Endometrial microvascular endothelial cells (primary cell): Measurements from ENCODE around the gene FGF2. TPM values are rescaled to one million over a fixed set of nuclear protein-coding genes. Genes with fewer than 3 reads are reported as not detected.
"Not testable (repeated sequence)": the region's sequence is repeated elsewhere in the genome, so short reads cannot be mapped to it uniquely, and the experiment has no call there.

Experiments
- in situ Hi-C: cut with HindIII; loops from 2 replicates; pipeline ENCODE4 v1.10.0; 2017; ENCODE audit warnings: low sequenced_read_pairs, low pct_unique_long_range_greater_than_20kb; ENCODE audit errors: inconsistent ontology term
- total RNA-seq: library from RNA; depleted of rRNA; stranded (reverse); fragments of >200 nt; gene quantifications from one replicate; pipeline ENCODE4 v1.2.3, GENCODE V29; 2015; ENCODE audit errors: inconsistent ontology term

FGF2 gene
- total RNA-seq: 13.9 TPM

DNA sequence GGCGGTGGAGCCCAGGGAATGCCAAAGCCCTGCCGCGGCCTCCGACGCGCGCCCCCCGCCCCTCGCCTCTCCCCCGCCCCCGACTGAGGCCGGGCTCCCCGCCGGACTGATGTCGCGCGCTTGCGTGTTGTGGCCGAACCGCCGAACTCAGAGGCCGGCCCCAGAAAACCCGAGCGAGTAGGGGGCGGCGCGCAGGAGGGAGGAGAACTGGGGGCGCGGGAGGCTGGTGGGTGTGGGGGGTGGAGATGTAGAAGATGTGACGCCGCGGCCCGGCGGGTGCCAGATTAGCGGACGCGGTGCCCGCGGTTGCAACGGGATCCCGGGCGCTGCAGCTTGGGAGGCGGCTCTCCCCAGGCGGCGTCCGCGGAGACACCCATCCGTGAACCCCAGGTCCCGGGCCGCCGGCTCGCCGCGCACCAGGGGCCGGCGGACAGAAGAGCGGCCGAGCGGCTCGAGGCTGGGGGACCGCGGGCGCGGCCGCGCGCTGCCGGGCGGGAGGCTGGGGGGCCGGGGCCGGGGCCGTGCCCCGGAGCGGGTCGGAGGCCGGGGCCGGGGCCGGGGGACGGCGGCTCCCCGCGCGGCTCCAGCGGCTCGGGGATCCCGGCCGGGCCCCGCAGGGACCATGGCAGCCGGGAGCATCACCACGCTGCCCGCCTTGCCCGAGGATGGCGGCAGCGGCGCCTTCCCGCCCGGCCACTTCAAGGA lies at the start of gene FGF2:
TSS of gene FGF2 (plus strand) at position 279 of the 705 bp plus-strand sequence. CDS start at position 623, 344 bp downstream.
- in situ Hi-C loops: no loop called here

DNA sequence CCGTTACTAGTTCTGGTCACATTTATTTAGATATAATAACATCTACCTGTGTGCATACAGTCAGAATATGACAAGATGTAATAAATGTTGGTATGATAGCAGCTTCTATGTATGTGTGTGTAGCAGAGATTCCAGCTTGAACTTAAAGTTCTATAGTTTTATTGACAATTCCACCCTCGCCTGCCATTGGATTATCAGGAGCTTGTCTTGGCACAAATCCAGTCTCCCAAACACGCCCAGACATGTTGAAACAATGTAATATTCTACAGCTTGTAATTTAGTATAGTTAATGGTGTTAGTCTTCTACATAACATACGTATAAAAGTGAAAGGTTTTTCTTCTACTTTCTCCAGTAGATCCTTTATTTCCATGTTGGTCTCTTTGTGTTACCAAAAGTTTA lies 49.7 kb upstream of the FGF2 start:
- in situ Hi-C loops: no loop called here

DNA sequence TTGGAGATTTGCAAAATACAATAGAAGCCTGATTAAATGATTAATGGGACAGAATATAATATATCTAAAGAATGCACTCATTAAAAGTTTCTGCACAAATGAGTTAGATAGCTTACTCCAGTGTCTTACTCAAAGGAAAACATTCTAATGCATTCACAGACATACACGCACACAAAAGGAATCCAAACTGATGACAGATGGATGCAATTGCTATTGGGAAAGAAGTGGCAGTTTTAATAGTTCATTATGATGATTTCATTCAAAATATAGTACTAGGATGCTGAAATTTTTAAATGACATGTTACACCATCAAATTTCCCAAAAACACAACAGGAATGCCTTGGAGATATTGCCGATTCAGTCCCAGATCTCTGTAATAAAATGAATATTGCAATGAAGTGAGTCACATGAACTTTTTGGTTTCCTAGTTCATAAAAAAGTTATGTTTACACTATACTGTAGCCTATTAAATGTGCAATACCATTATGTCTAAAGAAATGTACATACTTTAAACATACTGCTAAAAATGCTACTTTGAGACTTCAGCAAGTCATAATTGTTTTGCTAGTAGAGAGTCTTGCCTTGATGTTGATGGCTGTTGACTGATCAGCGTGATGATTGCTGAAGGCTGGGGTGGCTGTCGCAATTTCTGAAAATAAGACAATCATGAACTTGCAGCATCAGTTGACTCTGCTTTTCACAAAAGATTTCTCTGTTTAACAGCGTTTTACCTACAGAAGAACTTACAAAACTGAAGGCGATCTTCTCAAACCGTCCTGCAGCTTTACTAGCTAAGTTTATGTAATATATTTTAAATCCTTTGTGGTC lies 48.6 kb upstream of the FGF2 start:
- in situ Hi-C loops: no loop called here

DNA sequence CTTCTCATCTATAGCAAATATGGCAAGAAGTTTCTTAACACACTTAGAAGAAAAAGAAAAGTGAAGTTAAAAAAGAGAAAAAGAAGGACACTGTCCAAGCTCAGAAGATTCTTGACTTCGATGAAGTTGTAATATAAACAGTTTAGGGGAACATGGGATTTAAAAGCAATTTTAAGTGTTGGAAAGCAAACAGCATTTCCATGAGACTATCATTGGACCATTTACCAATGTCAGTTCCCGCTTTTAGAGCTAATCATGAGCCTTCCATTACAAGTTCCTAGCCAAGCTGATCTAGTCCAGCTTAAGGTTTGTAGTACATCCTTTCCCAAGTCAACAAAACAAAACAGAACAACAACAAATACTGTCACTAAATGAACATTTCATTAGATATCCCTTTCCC lies 45.1 kb upstream of the FGF2 start:
- in situ Hi-C loops: no loop called here

DNA sequence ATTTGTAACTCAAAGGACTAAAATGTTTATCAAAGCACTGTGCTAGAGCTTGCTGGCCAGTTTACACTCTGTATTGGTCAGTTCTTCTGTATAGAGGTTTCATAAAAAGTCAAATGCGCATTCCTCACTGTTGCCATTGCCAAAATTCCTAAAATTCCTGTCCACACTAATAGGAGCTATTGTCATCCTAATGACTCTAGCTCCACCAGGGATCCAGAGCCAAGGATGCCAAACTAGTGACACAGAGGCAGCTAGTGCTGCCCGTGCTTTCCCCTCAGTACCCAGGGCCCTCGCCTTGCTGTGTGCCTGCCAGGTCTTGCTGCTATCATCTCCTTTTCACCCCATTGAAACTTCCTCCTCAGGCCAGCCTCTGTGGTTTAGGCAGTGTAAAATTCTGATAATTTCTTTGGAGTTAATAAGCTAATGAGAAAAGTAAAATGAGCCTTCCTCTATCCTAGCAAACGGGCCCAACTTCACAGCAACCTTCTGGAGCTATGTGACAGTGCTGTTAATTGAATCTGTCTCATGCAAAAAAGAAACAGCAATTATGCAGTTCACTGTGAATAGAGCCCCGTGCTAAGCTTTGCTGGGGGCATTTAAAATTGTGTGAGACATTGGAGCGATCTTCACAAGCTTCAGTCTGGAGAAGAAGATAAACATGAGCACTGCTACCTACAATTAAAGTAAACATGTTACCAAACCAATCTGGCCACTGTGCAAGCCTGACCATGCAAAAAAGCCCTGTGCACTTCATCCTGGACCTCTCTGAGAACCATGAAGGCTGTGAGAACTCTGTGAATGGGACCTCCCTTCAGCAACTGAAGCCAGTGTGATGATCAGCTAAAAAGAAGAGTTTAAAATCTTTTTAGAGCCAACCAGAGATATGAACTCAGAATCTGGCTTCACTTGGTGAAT lies 43.1 kb upstream of the FGF2 start:
- in situ Hi-C loops: no loop called here

DNA sequence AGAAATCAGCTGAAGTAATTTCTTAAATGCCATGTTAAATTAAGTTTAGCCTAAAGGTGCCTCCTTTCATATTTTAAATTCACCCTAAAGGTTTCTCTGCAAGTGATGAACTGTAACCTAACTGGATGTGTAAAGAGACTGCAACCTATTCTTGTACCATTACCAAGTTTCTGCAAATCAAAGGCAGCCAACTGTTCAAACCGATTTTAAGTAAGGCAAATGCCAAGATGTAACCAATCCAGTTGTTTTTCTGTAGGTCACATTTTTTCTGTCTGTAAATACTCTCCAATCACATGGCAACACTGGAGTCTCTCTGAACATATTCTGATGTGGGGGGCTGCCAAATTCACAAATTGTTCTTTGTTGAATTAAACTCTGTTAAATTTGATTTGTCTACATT lies 42.4 kb upstream of the FGF2 start:
- in situ Hi-C loops: no loop called here

DNA sequence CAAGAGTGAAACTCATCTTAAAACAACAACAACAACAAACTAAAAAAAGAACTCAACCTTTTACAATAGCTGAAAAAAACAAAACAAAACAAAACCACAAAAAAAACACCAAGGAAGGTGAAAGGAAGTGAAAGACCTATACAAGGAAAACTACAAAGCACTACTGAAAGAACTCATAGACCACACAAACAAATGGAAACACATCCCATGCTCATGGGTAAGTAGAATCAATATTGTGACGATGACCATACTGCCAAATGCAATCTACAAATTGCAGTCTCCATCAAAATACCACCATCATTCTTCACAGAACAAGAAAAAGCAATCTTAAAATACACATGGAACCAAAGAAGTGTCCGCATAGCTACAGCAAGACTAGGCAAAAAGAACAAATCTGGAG lies 41.5 kb upstream of the FGF2 start:
- in situ Hi-C loops: no loop called here

DNA sequence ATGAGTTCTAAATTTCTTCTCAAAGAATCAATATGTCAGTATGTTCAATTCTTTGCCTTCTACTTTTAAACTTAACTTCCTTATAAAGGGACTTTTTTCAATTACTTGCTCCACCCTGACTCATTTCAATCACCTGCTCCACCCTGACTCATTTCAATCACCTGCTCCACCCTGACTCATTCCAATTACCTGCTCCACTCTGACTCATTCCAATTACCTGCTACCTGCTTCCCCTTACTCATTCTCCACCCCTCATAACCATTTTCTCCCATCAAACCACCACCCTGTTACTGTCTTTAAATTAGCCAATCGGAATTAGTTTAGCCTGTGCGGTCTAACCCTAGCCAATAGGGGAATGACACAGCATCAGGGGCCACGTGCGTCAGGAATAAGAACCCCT lies 40.3 kb upstream of the FGF2 start:
- in situ Hi-C loops: not testable (repeated sequence)

DNA sequence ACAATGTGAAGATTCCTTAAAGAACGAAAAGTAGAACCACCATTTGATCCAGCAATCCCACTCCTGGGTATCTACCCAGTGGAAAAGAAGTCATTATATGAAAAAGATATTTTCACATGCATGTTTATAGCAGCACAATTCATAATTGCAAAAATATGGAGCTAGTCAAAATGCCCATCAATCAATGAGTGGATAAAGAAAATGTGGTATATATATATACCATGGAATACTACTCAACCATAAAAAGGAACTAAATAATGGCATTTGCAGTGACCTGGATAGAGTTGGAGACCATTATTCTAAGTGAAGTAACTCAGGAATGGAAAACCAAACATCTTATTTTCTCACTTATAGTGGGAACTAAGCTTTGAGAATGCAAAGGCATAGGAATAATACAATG lies 39.7 kb upstream of the FGF2 start:
- in situ Hi-C loops: not testable (repeated sequence)

DNA sequence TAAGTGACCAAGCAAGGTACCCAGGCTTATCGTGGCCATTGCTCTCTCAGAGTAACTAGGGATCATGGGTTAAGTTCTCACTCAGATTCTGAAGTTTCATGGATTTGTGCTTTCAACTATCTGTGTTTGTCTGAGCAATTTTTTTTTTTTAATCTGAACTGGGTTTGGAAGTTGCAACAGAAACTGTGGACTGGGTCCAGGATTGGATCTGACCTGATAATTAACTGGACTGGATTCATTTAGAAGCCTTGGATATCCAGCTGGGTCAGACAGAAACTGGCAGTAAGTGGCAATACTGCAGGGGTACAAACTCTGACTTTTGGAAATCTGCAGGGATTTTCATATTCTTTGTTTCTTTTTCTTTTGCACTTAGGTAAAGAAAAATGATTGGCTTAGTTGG lies 38.7 kb upstream of the FGF2 start:
- in situ Hi-C loops: no loop called here

DNA sequence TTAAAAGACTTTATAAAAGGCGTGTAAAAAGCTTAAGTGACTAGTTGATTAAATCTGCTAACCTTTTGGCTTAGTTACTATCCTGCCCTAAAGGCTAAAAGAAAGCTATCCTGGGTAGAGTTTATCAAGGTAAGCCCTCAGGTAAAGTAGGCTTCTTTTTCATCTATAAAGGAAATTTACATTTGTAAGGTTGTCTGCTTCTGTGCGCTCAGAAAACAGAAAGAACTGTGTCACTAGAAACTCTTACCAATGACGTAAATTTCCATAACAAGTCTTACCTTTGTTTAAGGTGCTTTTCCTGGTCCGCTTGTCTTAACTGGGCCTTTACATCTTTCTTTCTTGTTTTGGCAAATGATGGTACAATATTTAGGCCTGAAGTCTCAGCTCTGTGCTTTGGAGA lies 37.7 kb upstream of the FGF2 start:
- in situ Hi-C loops: no loop called here

DNA sequence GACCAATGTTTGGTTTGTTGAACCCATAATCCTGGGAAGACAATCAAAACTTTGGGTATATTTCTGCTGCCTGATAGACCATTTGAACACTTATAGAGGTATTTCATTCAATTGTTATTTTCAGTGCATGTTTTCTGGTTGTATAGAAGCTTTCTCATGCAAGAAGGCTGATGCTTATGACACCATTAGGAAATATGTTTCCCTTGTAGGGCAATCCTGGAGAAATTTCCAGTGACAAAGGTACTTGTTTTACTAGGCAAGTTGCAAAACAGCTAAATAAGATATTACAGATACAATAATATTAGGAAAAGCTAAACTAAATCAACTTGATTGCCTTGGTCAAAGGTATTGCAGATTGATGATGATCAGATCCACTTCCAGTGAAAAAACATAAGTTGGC lies 32.8 kb upstream of the FGF2 start:
- in situ Hi-C loops: no loop called here

DNA sequence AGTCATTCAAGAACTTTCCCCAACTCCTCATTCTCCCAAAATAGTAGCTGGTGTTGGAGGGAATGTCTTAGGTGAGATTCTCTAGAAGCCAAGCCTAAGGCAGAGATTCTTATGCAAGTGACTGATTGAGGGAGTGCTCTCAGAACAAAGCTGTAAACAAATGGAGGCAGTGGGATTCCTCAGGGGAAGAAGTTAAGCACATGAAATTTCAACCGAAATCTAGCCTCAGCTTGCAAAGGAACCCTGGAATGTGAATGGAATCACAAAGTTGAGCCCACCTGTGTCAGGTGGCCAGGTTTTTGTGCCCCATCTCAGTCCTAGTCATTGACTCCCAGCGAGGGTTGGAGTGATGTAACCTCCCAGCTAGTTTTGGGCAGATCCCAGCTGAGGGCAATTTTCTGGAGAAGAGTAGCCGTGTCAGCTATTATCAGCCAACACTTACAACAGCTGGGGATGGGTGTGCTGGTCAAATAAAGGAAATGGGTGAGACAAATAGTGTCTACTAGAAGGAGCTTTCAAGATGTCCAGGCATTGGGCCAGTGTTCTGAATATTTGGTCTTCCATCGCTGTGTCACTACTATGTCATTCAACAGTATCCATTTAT lies 29.7 kb upstream of the FGF2 start:
- in situ Hi-C loops: no loop called here

DNA sequence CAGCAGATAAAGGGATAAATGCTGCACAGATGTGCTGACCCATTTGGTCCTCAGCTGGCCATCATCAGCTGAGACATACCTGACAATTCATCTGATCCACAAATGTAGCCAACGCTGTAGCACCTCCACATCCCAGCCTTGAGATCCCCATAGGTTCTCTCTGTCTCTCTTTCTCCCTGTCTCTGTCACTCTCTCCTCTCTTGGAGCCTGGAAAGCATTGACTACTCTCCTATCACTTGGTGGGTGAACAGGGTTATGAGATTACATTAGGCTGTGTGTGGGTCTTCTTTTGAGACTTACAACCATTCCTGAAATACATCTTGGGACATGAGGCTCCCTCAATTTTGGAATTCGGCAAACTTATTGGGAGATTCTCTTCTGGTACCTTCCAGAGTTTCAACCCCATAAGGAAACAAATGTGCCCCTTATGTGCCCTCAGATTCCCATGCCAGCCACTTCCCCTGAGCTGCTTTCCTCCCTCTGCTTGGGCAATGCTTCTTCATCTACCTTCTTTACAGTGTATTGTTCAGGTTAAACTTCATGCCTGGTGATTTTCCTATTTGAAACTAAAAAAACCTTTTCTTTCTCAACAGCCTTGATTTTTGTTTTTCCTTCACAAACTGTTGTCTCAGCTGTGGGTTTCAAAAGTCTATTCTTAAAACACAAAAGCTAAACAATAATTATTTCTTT lies 29.1 kb upstream of the FGF2 start:
- in situ Hi-C loops: no loop called here

DNA sequence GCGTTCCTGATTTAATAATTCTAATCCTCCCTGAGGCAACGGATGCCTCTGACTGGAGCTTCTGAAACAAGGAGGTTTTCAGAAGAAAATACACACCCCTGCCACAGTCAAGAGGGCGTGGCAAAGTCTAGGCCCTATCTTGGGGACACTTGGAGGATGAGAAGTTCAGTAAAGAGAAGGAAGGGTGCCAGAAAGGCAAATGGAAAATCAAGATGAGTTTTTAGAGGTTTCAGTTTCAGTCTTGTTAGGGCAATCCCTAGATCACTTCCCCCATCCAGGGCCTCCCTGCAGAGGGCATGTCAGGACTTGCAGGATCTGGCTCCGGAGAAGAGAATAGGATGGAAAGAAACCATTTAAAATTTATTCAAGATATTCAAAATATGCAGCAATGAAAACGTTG lies 28.5 kb upstream of the FGF2 start:
- in situ Hi-C loops: no loop called here

DNA sequence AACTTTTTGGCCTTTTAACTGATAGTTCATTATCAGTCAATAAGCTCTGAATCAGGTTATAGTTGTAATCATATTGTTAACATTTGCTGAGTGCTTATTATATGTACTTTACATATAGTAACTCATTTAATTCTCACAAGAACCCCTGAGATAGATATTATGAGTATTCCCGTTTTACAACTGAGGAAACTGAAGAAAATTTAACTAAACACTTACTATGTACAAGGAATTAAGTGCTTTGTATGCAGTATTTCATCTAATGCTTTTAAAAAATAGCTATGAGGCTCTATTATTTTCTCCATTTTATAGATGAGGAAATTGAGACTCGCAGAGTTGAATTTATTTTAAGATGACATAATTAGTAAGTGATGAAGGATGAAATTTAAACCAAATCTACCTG lies 27.7 kb upstream of the FGF2 start:
- in situ Hi-C loops: no loop called here

DNA sequence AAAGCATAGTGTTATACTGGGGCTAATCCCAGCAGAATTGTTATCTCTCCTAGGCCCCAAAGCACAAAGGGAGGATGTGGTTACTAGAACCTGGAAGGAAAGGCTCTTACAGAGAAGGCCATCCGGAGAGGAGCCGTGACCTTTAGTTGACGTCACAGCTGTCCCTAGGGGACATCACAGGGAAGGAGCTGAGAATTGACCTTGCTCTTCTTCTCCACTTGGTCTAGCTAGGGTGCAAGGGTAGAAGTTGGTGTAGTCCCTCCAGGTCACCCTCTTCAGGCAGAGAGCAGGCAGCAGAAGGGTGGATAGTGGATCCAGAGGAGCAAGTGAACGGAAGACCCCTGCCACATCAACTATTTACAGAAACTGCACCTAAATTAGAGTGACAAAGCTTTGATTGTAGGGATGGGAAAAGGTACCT lies 22.8 kb upstream of the FGF2 start:
- in situ Hi-C loops: no loop called here

DNA sequence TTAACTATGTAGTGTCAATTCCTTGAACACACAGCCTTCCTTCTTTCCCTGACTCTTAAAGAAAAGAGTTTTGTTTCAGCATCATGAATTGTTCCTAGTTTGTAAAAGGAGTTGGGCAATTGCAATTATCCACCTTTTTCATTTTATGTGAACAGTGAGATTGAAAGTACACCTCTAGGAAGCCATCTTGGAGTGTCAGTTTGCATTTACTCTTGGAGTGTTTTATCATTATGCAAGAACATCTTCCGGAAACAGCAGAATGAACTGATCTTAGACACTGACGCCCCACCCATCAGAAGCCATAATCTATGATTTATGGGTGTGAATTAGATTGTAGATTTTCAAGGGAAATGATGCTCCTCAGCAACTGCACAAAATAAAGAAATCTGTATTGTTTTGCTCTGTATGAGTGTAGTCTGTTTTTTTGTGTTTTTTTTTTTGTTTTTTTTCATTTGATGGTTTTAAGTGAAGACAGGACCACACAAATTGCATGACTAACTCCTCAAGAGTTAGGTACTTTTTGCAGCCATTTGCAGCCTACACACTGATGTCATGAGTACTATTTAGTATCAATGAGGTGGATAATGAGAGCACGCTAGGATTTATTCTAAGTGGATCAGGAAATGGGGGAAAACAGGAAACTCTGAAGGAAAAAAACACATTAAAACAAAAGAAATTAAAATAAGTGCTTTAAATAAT lies 19.5 kb upstream of the FGF2 start:
- in situ Hi-C loops: no loop called here
